Cardiac muscle cell (in vitro differentiated cells and primary cell): ENCODE data around the gene C16orf96. TPM values are rescaled to one million over a fixed set of nuclear protein-coding genes. Genes with fewer than 3 reads are reported as not detected.

Experiments used
- DNase-seq, 2 donors: peaks; one replicate each; pipeline versions ENCODE4 v3.0.0 to v3.0.0-alpha.2; 2010 to 2017; ENCODE audit warnings: low read depth in 1 of 2, low spot score in 1 of 2
- H3K27ac ChIP-seq: fragments of 200-600 bp; sonication (generic); 2 replicates; pipeline ENCODE4 v1.5.1; 2016
- H3K27me3 ChIP-seq: fragments of 200-600 bp; sonication (generic); 2 replicates; pipeline ENCODE4 v1.6.0; 2016; ENCODE audit warnings: control low read depth
- H3K36me3 ChIP-seq: fragments of 200-600 bp; sonication (generic); 2 replicates; pipeline ENCODE4 v1.5.1; 2016; ENCODE audit warnings: control low read depth
- H3K4me1 ChIP-seq: fragments of 200-600 bp; sonication (generic); 2 replicates; pipeline ENCODE4 v1.8.1; 2017; ENCODE audit warnings: low read depth, mild to moderate bottlenecking, mixed run types
- H3K4me3 ChIP-seq: fragments of 200-600 bp; sonication (generic); 2 replicates; pipeline ENCODE4 v1.5.1; 2016; ENCODE audit warnings: mild to moderate bottlenecking
- H3K9me3 ChIP-seq: fragments of 200-600 bp; sonication (generic); 2 replicates; pipeline ENCODE4 v1.5.1; 2017; ENCODE audit warnings: low read depth, mild to moderate bottlenecking, control low read depth
- CTCF ChIP-seq: IDR thresholded peaks from 2 replicates; pipeline ENCODE4 v1.5.1; 2012; ENCODE audit warnings: low read depth, mild to moderate bottlenecking, low read length
- polyA plus RNA-seq: library from polyadenylated mRNA; unstranded; fragments of >200 nt; fragmentation: Nextera tagmentation; extraction: Ambion mirVana; gene quantifications from 2 replicates; pipeline ENCODE4 v1.2.1, GENCODE V29; 2016
- total RNA-seq: library from RNA; depleted of rRNA; stranded (reverse); fragments of >200 nt; gene quantifications from 2 replicates; pipeline ENCODE4 v1.2.3, GENCODE V29; 2016

The C16orf96 gene
- total and polyA plus RNA-seq, 2 experiments from 2014 or later: 0.39 to 3.6 TPM

- Histone ChIP-seq H3K36me3 (no peaks in the 10 kb centered on the region), H3K4me3 (no peak overlapping the region), H3K27me3 (no peaks in the 10 kb centered on the region), H3K27ac (no peak overlapping the region), H3K4me1 (no peaks in the 10 kb centered on the region), H3K9me3 (no peaks in the 10 kb centered on the region)
- TF ChIP-seq CTCF: no peak
- DNase-seq: no peak
Measured at GRCh38 chr16:4557973-4558372, 1.8 kb downstream of the C16orf96 start.

- Histone ChIP-seq H3K4me3 (no peak overlapping the region), H3K27ac (no peak overlapping the region), H3K4me1 (no peaks in the 10 kb centered on the region), H3K9me3 (no peaks in the 10 kb centered on the region), H3K27me3 (no peaks in the 10 kb centered on the region), H3K36me3 (no peaks in the 10 kb centered on the region)
- no peak for DNase-seq
- no peak for TF ChIP-seq CTCF
Measured at GRCh38 chr16:4561596-4561995, 5.5 kb downstream of the C16orf96 start.

- TF ChIP-seq CTCF: no peak
- peak in 1 of 2 donors; percentile 25 for DNase-seq
- Histone ChIP-seq H3K27ac (no peak overlapping the region), H3K4me3 (no peak overlapping the region), H3K27me3 (no peaks in the 10 kb centered on the region), H3K4me1 (no peaks in the 10 kb centered on the region), H3K9me3 (no peaks in the 10 kb centered on the region), H3K36me3 (no peaks in the 10 kb centered on the region)
Measured at GRCh38 chr16:4564661-4565267, 8.6 kb downstream of the C16orf96 start.

GRCh38 chr16:4566144-4566543, 10.0 kb downstream of the C16orf96 start:
- Histone ChIP-seq H3K27me3 (no peaks in the 10 kb centered on the region), H3K27ac (no peak overlapping the region), H3K9me3 (no peaks in the 10 kb centered on the region), H3K36me3 (no peaks in the 10 kb centered on the region), H3K4me3 (no peak overlapping the region), H3K4me1 (no peaks in the 10 kb centered on the region)
- no peak for DNase-seq
- no peak for TF ChIP-seq CTCF

- no peak overlapping the region for H3K27ac ChIP-seq
Measured at GRCh38 chr16:4570086-4570485, 13.9 kb downstream of the C16orf96 start.

More at GRCh38 chr16:4570086-4570485, 13.9 kb downstream of the C16orf96 start:
- no peaks in the 10 kb centered on the region for H3K27me3 ChIP-seq
- no peak overlapping the region for H3K4me3 ChIP-seq
- no peak for DNase-seq
- no peaks in the 10 kb centered on the region for H3K36me3 ChIP-seq
- no peak for TF ChIP-seq CTCF
- H3K9me3 ChIP-seq: no peaks in the 10 kb centered on the region
- H3K4me1 ChIP-seq: no peaks in the 10 kb centered on the region
